DMS153 (cell line): ENCODE measurements around the gene ICAM4.
"Not testable (repeated sequence)": the region's sequence is repeated elsewhere in the genome, so short reads cannot be mapped to it uniquely, and the experiment has no call there.

Experiments used
- DNase-seq: peaks from one replicate; lab custom pipeline; 2025; lab: John Stamatoyannopoulos, UW

ICAM4 gene

GRCh38 chr19:10269333-10270179, 17.2 kb upstream of the ICAM4 start:
- DNase-seq, result peak; percentile 11

- DNase-seq, result no peak
Observed at GRCh38 chr19:10270180-10270615, 16.6 kb upstream of the ICAM4 start.

GRCh38 chr19:10270616-10271394, 15.9 kb upstream of the ICAM4 start, which contains the start of gene ICAM1:
Gene ICAM1 (plus strand): TSS chr19:10271120. CDS start chr19:10271160, 40 bp downstream.
- peak; percentile 52 for DNase-seq

- no peak for DNase-seq
Observed at GRCh38 chr19:10271543-10272086, 15.1 kb upstream of the ICAM4 start.

GRCh38 chr19:10274589-10274988, 12.2 kb upstream of the ICAM4 start:
- DNase-seq, result no peak

GRCh38 chr19:10277795-10278589, 8.8 kb upstream of the ICAM4 start:
- DNase-seq, result no peak

GRCh38 chr19:10278935-10279334, 7.8 kb upstream of the ICAM4 start:
- no peak for DNase-seq

- no peak for DNase-seq
Observed at GRCh38 chr19:10279737-10280442, 6.9 kb upstream of the ICAM4 start.

- DNase-seq, result not testable (repeated sequence)
Observed at GRCh38 chr19:10282043-10282442, 4.7 kb upstream of the ICAM4 start.

- no peak for DNase-seq
Observed at GRCh38 chr19:10283301-10284064, 3.3 kb upstream of the ICAM4 start.

- no peak for DNase-seq
Observed at GRCh38 chr19:10284065-10284959, 2.4 kb upstream of the ICAM4 start.

GRCh38 chr19:10284960-10285278, 1.8 kb upstream of the ICAM4 start:
- no peak for DNase-seq

- no peak for DNase-seq
Observed at GRCh38 chr19:10285393-10285792, 1.4 kb upstream of the ICAM4 start.

GRCh38 chr19:10288662-10289166, 2.0 kb downstream of the ICAM4 start:
- DNase-seq, result no peak

GRCh38 chr19:10289167-10289835, 2.5 kb downstream of the ICAM4 start:
- DNase-seq, result peak; percentile 25

GRCh38 chr19:10289836-10290356, 3.1 kb downstream of the ICAM4 start, which contains the start of gene ICAM5:
Gene ICAM5 (plus strand): TSS chr19:10289952. CDS start chr19:10290044, 92 bp downstream.
- DNase-seq, result no peak

GRCh38 chr19:10290357-10290875, 3.7 kb downstream of the ICAM4 start:
- no peak for DNase-seq

GRCh38 chr19:10290876-10291553, 4.3 kb downstream of the ICAM4 start:
- DNase-seq, result no peak
